MM.1S (cell line): ENCODE measurements around the gene ZBTB17.

Experiments used
- CTCF ChIP-seq: fragments of 300-600 bp; sonication (generic); IDR thresholded peaks from 2 replicates; pipeline ENCODE4 v1.5.1; 2016; ENCODE audit warnings: antibody characterized with exemption, low read length, mixed read lengths
- EZH2 ChIP-seq: fragments of 300-600 bp; sonication (generic); optimal IDR thresholded peaks from 2 replicates; pipeline ENCODE3; 2017; ENCODE audit warnings: low read depth, mild to moderate bottlenecking, antibody characterized with exemption, low read length, mixed read lengths

DNA sequence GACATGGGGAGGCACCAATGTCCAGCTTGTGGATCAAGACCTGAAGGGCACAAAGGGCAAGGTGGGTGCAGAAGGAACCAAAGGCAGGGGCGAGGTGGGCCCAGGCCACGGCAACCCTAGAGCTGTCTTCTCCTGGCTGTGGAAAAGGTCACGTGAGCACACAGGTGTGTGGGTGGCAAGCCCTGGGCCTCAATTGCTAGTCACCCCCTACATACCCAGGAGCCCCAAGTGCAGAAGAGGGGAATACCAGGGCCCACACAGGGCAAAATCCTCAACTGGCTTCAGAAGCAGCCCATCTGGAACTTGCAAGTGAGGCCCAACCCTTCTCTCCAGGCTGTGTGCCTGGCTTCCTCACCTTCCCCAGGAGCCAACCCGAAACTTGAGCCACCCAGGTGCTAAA lies 25.6 kb downstream of the ZBTB17 start:
- no peak for TF ChIP-seq CTCF
- TF ChIP-seq EZH2: no peak
